ENCODE measurements around the gene MAGEB4. TPM values are rescaled to one million over a fixed set of nuclear protein-coding genes. Genes with fewer than 3 reads are reported as not detected.

Gene MAGEB4
- total and polyA plus RNA-seq, 9 donors = 0.10 TPM; not detected in 8

DNA sequence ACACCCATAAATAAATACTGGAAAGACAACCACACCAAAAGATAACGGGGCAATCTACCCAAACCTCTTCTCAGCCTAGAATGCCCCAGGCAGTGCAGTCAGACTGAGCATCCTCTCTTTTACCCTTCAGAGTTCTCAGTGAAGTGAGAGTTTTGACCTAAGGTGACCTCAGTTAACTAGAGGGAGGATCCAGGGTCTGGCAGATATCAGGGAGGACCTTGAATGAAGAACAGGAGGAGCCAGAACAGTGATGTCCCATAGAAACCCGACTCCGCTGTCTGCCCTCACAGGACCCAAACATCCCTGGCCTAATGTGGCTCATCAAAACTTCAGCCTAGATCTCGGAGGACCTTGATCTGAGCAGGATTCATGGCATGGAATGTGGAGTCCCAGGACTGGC lies 11.4 kb upstream of the MAGEB4 start, which contains the start of gene MAGEB3:
Gene MAGEB3, plus strand, starts transcription at position 263 of the 400 bp plus-strand sequence. CDS start 5,268 bp downstream, outside the sequence.
- Histone ChIP-seq H3K4me1 (ENCODE audit: insufficient read depth) (no peaks in the 10 kb centered on the region), H3K27ac (no peak within 1 kb of the TSS), H3K36me3 (no peaks in the 10 kb centered on the region), H3K9me3 (no peaks in the 10 kb centered on the region), H3K27me3 (no peaks in the 10 kb centered on the region), H3K4me3 (no peak within 1 kb of the TSS)
- no peak for DNase-seq
- WGBS, 3 donors = 60 to 63% (median 62%) methylated on average over 4 of the region's 4 CpGs
- TF ChIP-seq POLR2A (IDR thresholded peaks at IDR 0.05) = no peak
- no peak for TF ChIP-seq CTCF (IDR thresholded peaks at IDR 0.05)
- TF ChIP-seq EP300 (IDR thresholded peaks at IDR 0.05) = no peak
- intact Hi-C loops (cut with DNase I) = no loop called here

- WGBS, 3 donors = 80 to 85% (median 82%) methylated on average over 38 of the region's 38 CpGs
- no peaks in the 10 kb centered on the region for H3K9me3 ChIP-seq
- TF ChIP-seq POLR2A (IDR thresholded peaks at IDR 0.05) (no peak), CTCF (IDR thresholded peaks at IDR 0.05) (no peak), EP300 (IDR thresholded peaks at IDR 0.05) (no peak)
- intact Hi-C loops (cut with DNase I) = no loop called here
- H3K27me3 ChIP-seq = no peaks in the 10 kb centered on the region
- no peak within 1 kb of the TSS for H3K27ac ChIP-seq
- no peak within 1 kb of the TSS for H3K4me3 ChIP-seq
- no peaks in the 10 kb centered on the region for H3K4me1 ChIP-seq (ENCODE audit: insufficient read depth)
- H3K36me3 ChIP-seq = no peaks in the 10 kb centered on the region
- no peak for DNase-seq
Measured at GRCh38 chrX:30246769-30247489, 5.1 kb downstream of the MAGEB4 start, which contains the start of gene MAGEB1. MAGEB1 (plus strand) TSS chrX:30247146; CDS start chrX:30250494, 3,348 bp downstream.

DNA sequence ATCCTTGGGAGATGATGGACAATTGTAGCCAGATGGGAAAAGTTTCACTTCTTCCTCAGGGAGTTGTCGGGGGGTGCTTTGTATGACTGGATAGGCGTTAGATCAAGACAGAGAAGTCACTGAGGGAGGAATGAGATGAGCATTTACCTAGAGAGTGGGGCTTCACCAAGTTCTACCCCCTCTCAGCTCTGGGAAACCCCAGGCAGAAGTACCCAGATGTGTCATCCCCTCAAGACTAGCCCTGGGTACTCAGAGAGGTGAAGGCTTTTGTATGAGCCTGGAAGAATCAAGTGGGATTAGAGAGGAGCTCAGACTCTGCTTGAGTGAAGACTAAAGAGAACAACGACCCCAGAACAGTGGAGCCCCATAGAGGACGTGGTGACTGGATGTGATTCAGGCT lies 7.1 kb downstream of the MAGEB4 start:
- Histone ChIP-seq H3K27me3 (no peaks in the 10 kb centered on the region), H3K9me3 (no peaks in the 10 kb centered on the region), H3K36me3 (no peaks in the 10 kb centered on the region), H3K4me3 (no peak overlapping the region), H3K27ac (no peak overlapping the region), H3K4me1 (ENCODE audit: insufficient read depth) (no peaks in the 10 kb centered on the region)
- 63 to 69% (median 63%) methylated on average over 4 of the region's 4 CpGs for WGBS, 3 donors
- no peak for DNase-seq
- intact Hi-C loops (cut with DNase I) = no loop called here
- TF ChIP-seq EP300 (IDR thresholded peaks at IDR 0.05) (no peak), CTCF (IDR thresholded peaks at IDR 0.05) (no peak), POLR2A (IDR thresholded peaks at IDR 0.05) (no peak)

DNA sequence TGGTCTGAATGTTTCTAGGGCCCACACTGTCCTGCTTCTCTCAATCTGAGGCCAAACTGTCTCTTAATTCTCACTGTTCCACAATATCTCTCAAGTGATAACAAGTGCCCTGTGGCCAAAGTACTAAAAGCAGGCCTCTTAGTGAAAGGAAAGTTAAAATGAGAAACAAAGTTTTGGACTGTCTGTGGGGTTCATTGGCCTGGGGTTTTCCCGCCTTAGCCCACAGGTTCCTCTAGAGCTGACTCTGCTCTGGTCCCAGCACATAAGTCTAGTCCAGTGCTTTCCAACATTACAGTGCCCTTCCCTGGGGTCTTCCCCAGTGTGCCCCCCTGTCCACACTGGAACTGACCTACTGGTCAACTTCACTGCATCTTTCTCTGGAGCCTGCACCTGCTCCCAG lies 11.5 kb downstream of the MAGEB4 start:
- no peaks in the 10 kb centered on the region for H3K4me1 ChIP-seq (ENCODE audit: insufficient read depth)
- no peak for DNase-seq
- no peak for TF ChIP-seq POLR2A (IDR thresholded peaks at IDR 0.05)
- no peak for TF ChIP-seq CTCF (IDR thresholded peaks at IDR 0.05)
- no peak for TF ChIP-seq EP300 (IDR thresholded peaks at IDR 0.05)
- H3K36me3 ChIP-seq = no peaks in the 10 kb centered on the region
- H3K4me3 ChIP-seq = no peak overlapping the region
- 82 to 85% (median 83%) methylated on average over 1 of the region's 1 CpG for WGBS, 3 donors
- no peak overlapping the region for H3K27ac ChIP-seq
- H3K9me3 ChIP-seq = no peaks in the 10 kb centered on the region
- intact Hi-C loops (cut with DNase I) = no loop called here
- H3K27me3 ChIP-seq = no peaks in the 10 kb centered on the region
